Breast epithelium (tissue), 4 donors: ENCODE results near the gene VSIR. TPM values are rescaled to one million over a fixed set of nuclear protein-coding genes. Genes with fewer than 3 reads are reported as not detected.

Experiments
- DNase-seq, 2 donors: peaks; one replicate each; pipeline ENCODE4 v3.0.0-alpha.2; 2019; ENCODE audit warnings: low spot score in 2 of 2
- H3K27ac ChIP-seq, 2 donors: fragments of 200-600 bp; sonication (generic) in 1 of 2; one replicate each; pipeline ENCODE4 v1.5.1; 2016 to 2019; ENCODE audit warnings: mild to moderate bottlenecking in 1 of 2
- H3K27me3 ChIP-seq, 2 donors: fragments of 200-600 bp; sonication (generic) in 1 of 2; one replicate each; pipeline versions ENCODE4 v1.5.1 to v1.6.0; 2017 to 2019; ENCODE audit warnings: control low read depth in 1 of 2, mild to moderate bottlenecking in 1 of 2
- H3K36me3 ChIP-seq: fragments of 200-600 bp; one replicate; pipeline ENCODE4 v1.5.1; 2019
- H3K4me1 ChIP-seq, 2 donors: fragments of 200-600 bp; sonication (generic); one replicate each; pipeline ENCODE4 v1.5.1; 2016 to 2019; ENCODE audit warnings: control low read depth in 1 of 2
- H3K4me3 ChIP-seq, 3 donors: fragments of 200-600 bp; sonication (generic); 1 replicate in 2 of 3; 2 replicates in 1 of 3; pipeline ENCODE4 v1.5.1; 2016 to 2019; ENCODE audit warnings: mild to moderate bottlenecking in 3 of 3, moderate library complexity in 2 of 3
- H3K9me3 ChIP-seq, 2 donors: fragments of 200-600 bp; sonication (generic) in 1 of 2; one replicate each; pipeline ENCODE4 v1.5.1; 2016 to 2019; ENCODE audit warnings: control low read depth in 1 of 2
- POLR2A ChIP-seq: fragments of 450-650 bp; IDR thresholded peaks from one replicate; pipeline ENCODE4 v1.6.1; 2016; ENCODE audit warnings: antibody characterized with exemption, mild to moderate bottlenecking, moderate library complexity
- POLR2AphosphoS5 ChIP-seq, 3 donors: sonication (generic); formaldehyde crosslinking; IDR thresholded peaks; one replicate each; pipeline ENCODE4 v1.6.1; 2017; ENCODE audit warnings: antibody characterized with exemption in 3 of 3
- intact Hi-C: fragments of 100-400 bp; cut with DNase I; formaldehyde crosslinking; loops from one replicate; pipeline ENCODE4 v1.15.1; 2023; ENCODE audit warnings: low total_unique reads
- total RNA-seq, 3 donors: library from RNA; depleted of rRNA; stranded (reverse); fragments of >200 nt; gene quantifications; one replicate each; pipeline ENCODE4 v1.1.0, GENCODE V29; 2016
- TF ChIP-seq, protein P1 (sequence below), 3 donors: fragments of 450-650 bp; IDR thresholded peaks; one replicate each; pipeline ENCODE4 v1.5.1; 2016 to 2017; ENCODE audit warnings: antibody characterized with exemption in 3 of 3, mild to moderate bottlenecking in 3 of 3, moderate library complexity in 3 of 3

VSIR gene
- total RNA-seq, 3 donors from 2014 or later: 33.4 to 58.7 (median 34.7) TPM

DNA sequence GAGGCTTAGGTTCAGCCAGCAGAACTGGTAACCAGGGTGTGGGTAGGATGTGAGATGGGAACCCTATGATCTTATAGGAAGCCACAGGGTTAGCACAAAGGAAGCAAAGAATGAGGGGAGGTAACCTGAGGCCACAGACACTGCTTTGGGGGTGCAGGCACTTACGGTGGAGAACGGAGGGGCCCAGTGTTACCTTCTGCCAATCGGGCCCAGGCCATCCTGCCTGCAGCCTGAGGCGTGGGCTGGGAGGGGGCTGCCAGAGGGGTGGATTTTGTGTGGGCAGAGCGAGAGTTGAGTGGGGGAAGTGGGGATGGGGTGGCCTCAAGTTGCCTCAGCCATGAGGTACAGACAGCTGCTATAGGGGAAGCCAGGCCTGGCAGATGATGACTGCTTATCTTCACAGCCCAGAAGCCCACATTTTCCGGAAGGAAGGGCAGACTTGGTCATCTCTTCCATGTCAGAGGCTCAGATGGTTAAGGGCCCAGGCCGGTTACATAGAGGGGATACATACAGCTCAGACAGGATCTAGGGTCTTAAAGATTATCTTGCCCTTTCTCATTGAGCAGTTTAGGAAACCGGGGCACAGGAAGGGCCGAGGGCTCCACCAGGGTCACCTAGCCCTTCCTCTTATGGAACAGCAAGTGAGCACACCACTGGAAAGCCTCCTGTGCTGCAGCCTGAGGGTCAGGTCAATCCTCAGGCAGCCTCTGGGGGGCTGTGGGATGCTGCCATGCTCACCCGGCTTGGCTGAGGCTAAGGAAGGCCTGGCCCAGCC lies 24.4 kb upstream of the VSIR start:
- no peaks in the 10 kb centered on the region for H3K27me3 ChIP-seq
- no peaks in the 10 kb centered on the region for H3K9me3 ChIP-seq
- no peak for DNase-seq
- TF ChIP-seq POLR2A: no peak
- TF ChIP-seq, protein P1, sequence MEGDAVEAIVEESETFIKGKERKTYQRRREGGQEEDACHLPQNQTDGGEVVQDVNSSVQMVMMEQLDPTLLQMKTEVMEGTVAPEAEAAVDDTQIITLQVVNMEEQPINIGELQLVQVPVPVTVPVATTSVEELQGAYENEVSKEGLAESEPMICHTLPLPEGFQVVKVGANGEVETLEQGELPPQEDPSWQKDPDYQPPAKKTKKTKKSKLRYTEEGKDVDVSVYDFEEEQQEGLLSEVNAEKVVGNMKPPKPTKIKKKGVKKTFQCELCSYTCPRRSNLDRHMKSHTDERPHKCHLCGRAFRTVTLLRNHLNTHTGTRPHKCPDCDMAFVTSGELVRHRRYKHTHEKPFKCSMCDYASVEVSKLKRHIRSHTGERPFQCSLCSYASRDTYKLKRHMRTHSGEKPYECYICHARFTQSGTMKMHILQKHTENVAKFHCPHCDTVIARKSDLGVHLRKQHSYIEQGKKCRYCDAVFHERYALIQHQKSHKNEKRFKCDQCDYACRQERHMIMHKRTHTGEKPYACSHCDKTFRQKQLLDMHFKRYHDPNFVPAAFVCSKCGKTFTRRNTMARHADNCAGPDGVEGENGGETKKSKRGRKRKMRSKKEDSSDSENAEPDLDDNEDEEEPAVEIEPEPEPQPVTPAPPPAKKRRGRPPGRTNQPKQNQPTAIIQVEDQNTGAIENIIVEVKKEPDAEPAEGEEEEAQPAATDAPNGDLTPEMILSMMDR (IDR thresholded peaks at IDR 0.05): no peak
- no peak for TF ChIP-seq POLR2AphosphoS5 (IDR thresholded peaks at IDR 0.05)
- no peak overlapping the region for H3K27ac ChIP-seq
- intact Hi-C loops: loop anchor here (5.0 kb wide), 1 partner anchor 815 kb away; no protein-coding TSS in a partner anchor
- no peak overlapping the region for H3K4me3 ChIP-seq
- H3K36me3 ChIP-seq: no peaks in the 10 kb centered on the region
- no peaks in the 10 kb centered on the region for H3K4me1 ChIP-seq

DNA sequence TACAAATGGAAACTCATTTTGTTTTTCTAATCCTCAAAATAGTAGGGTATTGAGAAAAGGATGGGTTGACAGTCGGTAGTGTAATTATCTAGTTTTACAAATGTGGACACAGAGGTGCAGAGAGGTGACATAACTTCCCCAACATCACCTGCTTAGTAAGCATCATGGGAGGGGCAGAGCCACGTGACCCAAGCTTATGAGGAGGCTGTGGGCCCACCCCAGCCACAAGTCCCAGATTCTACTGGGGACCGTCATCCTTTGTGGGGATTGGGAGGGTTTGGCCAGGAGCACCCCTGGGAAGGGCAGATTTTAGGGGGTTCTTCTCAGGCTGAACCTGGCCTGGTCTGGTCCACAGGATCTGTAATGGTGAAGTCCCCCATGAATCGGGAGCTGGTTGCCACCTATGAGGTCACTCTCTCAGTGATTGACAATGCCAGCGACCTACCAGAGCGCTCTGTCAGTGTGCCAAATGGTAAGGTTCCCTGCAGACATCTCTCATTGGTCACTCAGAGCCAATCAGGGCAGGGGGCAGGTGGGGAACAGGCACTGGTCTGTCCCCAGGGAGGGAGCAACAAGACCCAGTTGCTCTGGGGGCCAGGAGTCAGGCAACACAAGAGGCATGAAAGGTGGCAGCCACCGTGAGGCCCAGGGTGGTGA lies 23.6 kb upstream of the VSIR start:
- no peaks in the 10 kb centered on the region for H3K27me3 ChIP-seq
- H3K36me3 ChIP-seq: no peaks in the 10 kb centered on the region
- H3K4me1 ChIP-seq: no peaks in the 10 kb centered on the region
- intact Hi-C loops: loop anchor here (1.0 to 5.0 kb wide), 2 partner anchors 26 to 815 kb away; no protein-coding TSS in a partner anchor
- no peak overlapping the region for H3K4me3 ChIP-seq
- H3K9me3 ChIP-seq: no peaks in the 10 kb centered on the region
- TF ChIP-seq POLR2A: no peak
- TF ChIP-seq, protein P1 (IDR thresholded peaks at IDR 0.05): no peak
- no peak overlapping the region for H3K27ac ChIP-seq
- no peak for DNase-seq

DNA sequence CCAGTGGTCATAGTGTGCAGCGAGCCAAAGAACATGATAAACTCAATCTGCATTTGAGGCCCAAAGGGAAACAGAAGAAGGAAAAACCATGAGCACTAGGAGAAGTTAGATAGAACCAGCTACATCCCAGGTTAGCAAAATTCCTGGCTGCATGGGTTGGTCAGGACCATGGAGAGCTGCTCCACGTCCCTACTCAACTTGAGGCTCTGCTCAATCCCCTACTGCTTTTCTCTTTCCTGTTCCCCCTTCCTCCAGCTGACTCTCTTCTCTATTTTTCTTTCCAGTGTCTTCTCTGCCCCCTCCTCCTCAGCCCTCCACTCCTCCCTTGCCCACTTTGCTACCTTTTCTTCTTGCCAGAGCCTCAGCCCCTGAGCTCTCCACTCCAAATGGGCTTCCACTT lies 21.9 kb upstream of the VSIR start:
- intact Hi-C loops: loop anchor here (5.0 kb wide), 1 partner anchor 813 kb away; no protein-coding TSS in a partner anchor
- H3K27me3 ChIP-seq: no peaks in the 10 kb centered on the region

DNA sequence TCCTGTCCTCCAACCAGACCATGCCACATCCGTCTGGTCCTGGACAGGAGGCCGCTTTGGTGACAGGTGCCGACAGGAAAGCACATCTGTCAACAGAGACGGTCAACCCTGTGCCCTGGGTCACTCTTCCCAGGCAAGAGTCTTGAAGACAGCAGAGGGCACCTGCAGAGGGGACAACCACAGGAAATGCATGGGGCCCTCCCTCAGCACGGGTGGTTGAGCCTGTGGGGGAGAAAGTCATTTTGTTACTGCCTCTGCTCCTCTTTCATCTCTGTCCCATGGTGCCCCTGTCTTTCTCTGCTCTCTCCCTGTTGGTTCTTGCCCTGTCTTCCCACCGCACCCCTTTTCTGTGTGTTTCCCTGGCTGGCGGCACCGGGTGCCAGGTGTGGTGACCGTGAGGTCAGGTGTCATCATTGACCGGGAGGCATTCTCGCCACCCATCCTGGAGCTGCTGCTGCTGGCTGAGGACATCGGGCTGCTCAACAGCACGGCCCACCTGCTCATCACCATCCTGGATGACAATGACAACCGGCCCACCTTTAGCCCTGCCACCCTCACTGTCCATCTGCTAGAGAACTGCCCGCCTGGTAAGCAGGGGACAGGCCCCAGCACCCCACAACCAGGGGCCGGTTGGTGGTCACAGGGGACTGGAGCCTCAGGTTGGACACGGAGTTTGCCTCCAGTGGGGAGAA lies 17.6 kb upstream of the VSIR start:
- H3K4me1 ChIP-seq: no peaks in the 10 kb centered on the region
- DNase-seq: no peak
- TF ChIP-seq POLR2AphosphoS5 (IDR thresholded peaks at IDR 0.05) (no peak), POLR2A (no peak)
- TF ChIP-seq, protein P1 (IDR thresholded peaks at IDR 0.05): no peak
- no peak overlapping the region for H3K4me3 ChIP-seq
- H3K36me3 ChIP-seq: no peaks in the 10 kb centered on the region
- intact Hi-C loops: loop anchor here (5.0 kb wide), 1 partner anchor 604 kb away; no protein-coding TSS in a partner anchor
- no peaks in the 10 kb centered on the region for H3K9me3 ChIP-seq
- H3K27ac ChIP-seq: no peak overlapping the region
- H3K27me3 ChIP-seq: no peaks in the 10 kb centered on the region

More for the DNA sequence above, 21.9 kb upstream of the VSIR start:
- Histone ChIP-seq H3K27ac (no peak overlapping the region), H3K36me3 (no peaks in the 10 kb centered on the region), H3K9me3 (no peaks in the 10 kb centered on the region), H3K4me1 (no peaks in the 10 kb centered on the region), H3K4me3 (no peak overlapping the region)
- TF ChIP-seq, protein P1 (IDR thresholded peaks at IDR 0.05): no peak
- no peak for TF ChIP-seq POLR2A
- TF ChIP-seq POLR2AphosphoS5 (IDR thresholded peaks at IDR 0.05): no peak
- DNase-seq: no peak
